CD4-positive, alpha-beta T cell treated with Interleukin-6 for 4 hours (primary cell): ENCODE data around the gene CNMD.

Experiments used
- DNase-seq: peaks from one replicate; pipeline ENCODE4 v3.0.0-alpha.2; 2020; ENCODE audit warnings: mixed read lengths

CNMD gene

DNA sequence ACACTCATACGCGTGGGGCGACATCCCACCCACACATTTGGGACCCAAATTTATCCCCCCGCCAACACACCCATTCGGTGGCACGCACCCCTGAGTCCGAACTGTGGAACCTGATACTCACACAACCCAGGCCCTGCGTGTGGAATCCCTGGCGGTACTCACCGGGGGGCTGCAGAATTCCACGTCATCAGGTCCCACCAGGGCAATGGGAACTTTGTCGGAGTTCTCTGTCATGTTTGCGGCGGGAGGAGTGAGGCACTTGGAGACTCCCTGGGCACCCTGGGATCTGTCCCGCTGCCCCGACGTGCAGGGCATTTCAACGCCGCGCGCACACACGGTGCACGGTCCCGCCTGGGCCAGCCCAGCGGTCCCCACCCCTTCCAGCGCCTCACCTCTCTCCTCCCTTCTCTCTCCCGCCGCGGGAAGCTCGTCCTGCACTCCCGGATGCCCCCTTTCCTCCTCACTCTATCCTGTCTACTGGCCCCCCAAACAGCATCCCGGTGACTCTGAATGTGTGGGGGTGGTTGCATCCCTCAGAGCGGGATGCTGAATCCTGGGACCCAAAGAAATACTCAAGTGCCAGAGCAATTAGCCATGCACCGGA lies at the start of gene CNMD:
CNMD (minus strand) TSS at position 353 of the 604 bp plus-strand sequence; CDS start at position 234, 119 bp downstream.
- no peak for DNase-seq

- DNase-seq = no peak
Observed at GRCh38 chr13:52788011-52788410, 48.4 kb upstream of the CNMD start.

DNA sequence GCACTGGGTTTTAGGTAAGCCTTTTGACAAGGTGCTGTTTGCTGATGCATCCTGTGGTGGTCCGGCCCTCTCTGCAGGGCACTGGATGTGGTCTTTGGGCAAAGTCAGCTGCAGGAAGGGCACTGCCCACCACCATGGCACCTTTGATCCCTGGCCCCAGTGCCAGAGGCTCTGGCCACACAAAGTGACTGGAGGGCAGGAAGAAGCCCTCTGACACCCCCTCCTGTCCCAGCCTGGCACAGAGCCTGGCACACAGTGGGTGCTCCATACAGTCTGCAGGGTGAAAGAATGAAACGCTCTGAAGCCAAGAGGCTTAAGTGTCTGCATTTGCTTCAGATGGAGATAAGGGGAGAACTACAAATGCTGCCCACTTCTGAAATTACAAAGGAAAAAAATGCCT lies 47.6 kb upstream of the CNMD start:
- DNase-seq = no peak

GRCh38 chr13:52786766-52787165 lies 47.1 kb upstream of the CNMD start:
- DNase-seq = no peak

DNA sequence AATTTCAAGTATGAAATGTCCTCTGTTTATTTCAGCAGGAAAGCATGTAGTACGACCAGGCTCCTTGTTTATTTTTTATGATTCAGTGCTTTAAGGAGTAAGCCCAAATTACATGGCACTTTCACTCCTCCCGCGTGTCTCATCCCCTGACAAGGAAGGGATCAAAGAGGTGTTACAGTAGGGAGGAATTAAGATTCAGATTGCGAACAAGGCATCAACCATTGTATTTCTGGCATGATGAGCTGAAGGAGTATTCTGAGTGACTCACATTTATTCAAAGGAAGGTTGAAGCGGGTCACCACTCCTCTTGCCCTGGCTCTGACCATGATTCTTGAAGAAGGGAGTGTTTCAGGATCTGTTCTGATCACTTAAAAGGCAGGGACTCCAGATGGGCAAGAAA lies 46.1 kb upstream of the CNMD start:
- no peak for DNase-seq

- no peak for DNase-seq
Observed at GRCh38 chr13:52784591-52785340, 45.1 kb upstream of the CNMD start.

DNA sequence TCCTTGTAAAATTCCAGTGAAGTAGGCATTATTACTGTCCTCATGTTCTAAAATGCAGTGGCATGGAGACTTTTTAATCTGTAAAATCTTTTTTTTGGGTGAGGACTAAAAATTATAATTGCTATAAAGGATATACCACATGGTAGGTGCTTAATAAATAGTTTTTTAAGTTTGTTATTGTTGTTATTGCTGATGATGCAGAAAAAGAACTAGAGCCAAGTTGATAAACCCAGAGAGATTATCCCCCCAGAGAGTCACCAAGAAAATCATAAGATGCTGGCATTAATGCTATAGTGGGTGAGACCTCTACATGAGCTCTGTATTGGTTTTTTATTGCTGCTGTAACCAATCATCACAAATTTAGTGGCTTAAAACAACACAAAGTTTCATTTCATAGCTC lies 44.3 kb upstream of the CNMD start:
- no peak for DNase-seq

DNA sequence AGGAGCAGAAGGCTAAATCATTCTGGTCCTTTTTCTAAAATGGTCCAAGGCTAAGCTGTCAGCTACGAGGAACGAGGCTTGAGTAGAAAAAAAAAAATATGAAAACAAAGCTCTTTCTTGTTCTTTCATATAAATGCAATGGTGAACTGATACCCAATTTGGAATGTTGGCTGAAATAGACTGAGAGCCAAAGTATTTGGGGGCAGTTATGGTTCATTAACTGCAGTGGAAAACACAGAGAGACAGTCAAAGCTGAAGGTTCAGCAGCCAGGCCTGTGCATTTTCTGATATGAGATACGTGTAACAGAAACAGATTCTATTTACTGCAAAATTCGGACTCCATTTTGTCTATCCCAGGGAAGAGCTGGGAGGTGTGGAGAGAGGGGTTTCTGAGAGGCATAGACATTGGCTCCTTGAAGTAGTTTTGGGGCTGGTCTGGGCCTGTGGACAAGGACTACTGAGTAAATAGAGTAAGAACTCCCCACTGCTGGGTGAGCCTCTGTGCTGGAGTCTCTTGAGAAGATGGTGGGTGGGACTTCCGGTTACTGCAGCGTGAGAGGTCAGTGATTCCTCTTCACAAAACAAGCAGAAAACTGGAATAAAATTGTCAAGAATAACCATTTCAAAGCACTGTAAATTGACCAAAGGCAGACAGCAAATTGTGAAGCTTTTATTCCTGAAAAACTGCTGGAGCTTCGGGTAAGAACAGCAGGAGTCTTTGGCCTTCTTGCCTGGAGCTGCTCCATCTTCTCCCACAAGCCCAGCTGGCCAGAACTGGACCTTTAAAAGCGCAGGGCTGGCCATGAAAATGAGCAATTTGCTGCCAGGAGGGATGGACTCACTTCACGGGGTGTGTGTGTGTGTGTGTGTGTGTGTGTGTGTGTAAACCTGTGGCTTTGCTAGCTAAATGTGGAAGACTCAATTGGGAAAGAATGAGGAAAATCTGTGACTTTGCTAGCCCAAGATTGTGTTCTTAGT lies 43.1 kb upstream of the CNMD start:
- no peak for DNase-seq

GRCh38 chr13:52780611-52781010 lies 41.0 kb upstream of the CNMD start:
- no peak for DNase-seq

DNA sequence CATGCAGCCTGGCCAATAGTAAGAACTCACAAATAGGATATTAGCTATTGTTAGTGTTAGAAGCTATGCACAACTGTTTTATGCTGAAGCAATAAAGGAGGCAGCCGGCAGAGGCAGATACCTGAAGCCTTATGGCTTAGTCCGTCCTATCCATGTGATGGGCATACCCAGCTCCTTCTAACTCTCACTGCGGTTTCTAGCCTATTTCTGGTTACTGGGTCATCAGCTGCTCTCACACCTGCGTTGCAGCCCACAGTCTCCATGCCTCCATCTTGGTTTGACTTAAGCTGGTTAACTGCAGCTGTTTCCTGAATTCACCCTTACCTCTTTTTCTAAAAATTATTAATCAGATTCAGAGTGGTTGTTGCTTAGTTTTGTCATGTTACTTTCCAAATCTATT lies 40.5 kb upstream of the CNMD start:
- DNase-seq = no peak

DNA sequence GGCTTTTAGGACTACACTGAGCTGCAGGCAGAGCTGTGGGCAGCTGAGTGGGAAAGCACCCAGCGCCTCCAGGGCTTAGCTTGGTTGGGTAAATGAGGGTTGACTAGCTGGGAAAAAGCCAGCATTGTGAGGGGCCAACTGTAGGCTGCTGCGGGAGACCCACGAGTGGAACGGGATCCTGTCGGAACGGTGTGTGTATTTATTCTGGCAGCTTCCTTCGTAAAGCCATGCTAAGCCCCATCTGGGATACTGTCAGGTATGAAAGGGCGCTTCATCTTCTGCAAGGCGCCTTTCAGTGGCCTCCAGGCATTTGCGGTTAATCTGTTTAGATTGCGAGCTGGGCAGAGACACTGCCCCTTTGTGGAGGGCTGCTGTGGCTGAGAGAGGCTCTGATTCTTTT lies 39.5 kb upstream of the CNMD start:
- DNase-seq = no peak

DNA sequence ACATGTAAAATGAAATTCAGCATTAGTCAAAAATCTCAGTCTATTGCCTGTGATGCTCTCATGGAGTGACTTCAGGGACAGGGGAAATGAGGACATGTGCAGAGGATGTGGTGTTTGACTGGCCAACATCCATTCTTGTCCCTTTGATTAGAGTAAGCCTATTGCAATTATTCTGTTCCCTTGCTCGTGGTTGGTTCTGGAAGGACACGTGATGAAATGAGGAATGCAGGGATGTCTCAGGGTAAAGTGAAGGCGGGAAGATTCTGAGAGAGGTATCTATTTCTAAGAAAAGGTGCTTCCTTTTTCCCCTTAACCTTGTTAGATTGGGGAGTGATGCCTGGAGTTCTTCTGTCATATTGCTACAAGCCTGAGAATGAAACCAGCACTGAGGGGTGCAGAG lies 37.1 kb upstream of the CNMD start:
- no peak for DNase-seq

GRCh38 chr13:52775511-52775910 lies 35.9 kb upstream of the CNMD start:
- no peak for DNase-seq

DNA sequence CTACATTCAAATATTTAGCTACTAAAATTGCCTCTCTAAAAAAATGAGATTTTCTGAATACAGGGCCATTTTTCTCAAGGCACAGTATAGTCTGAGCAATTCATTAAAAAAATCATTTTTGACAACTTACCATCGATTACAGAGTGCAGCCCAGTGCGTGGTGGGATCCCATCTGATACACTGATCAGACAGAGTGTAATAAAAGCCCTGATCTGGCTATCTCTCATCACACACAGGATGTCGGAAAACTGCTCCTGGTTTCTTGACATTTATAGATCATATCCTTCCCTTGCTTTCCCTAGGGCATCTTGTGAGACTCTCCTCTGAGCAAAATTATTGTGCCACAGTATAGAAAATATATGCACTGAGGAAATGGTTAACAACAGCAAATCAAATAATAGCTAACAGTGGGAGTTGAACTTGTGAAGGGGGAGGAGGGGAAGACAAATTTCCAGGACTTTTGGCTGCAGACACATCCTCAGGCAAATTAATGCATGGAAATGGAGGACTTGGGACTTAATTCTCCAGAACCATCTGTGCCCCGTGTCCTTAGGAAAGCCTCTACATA lies 28.4 kb upstream of the CNMD start:
- no peak for DNase-seq

DNA sequence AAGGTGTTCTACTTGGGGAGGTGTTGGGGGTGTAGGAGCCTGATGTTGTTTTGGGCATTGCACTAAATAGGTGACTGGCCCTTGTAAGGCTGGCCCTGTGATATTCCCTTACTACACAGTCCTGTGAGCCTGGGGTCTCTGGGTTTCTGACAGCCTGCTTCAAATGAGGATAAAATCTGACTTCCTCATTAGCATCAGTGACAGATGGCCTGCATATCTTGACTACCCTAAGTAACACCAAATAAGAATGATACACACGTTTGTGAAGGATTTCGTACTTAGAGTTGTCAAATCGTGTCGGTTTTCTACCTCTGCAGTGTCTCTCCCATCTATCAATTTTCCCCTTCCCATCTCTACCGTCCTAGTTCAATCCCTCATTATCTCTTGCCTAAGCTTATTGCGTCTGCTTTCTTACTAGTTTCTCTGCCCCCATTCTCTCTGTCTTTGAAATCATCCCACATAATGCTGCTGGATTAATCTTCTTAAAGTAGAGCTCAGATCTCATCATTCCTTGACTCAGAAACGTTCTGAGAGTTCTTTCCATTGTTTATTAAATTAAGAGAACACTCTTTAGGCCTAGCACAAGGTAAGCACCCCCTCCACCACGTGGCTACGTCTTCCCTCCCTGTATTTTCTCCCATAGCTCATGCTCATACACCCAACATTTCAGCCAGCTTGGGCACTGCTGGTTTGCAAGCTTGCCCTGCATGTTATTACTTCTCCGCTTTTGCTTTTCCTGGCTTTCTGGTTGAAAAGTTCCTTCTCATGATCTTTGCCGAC lies 26.2 kb upstream of the CNMD start:
- no peak for DNase-seq

GRCh38 chr13:52760077-52760476 lies 20.5 kb upstream of the CNMD start:
- no peak for DNase-seq

DNA sequence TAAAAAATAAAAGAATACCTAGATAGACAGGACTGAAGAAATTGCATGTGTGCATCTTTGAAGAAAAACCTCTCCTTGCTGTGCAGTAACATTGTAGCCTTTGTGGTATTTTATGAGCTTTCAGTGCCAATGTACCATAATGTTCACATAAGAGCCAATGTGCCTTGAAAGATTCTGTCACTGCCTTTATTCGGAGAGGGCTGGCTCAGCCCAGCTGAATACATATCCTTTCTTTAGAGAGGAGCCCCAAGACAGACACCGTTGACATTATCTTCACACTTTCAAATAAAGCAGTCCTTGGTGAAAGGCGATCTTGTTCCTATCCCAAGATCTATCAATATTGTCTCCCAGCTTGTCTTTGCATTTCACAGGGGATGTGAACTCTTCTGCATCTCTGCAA lies 18.5 kb upstream of the CNMD start:
- no peak for DNase-seq

GRCh38 chr13:52751196-52751595 lies 11.6 kb upstream of the CNMD start:
- DNase-seq = no peak

- no peak for DNase-seq
Observed at GRCh38 chr13:52750713-52751112, 11.1 kb upstream of the CNMD start.

GRCh38 chr13:52749419-52749818 lies 9.8 kb upstream of the CNMD start:
- no peak for DNase-seq

GRCh38 chr13:52746141-52746540 lies 6.5 kb upstream of the CNMD start:
- DNase-seq = no peak

GRCh38 chr13:52744842-52745375 lies 5.3 kb upstream of the CNMD start:
- no peak for DNase-seq
